GM19455 (cell line): ENCODE measurements around the gene TLR3.

Experiments used
- ATAC-seq: cut with Tn5 transposase; IDR thresholded peaks from one replicate; pipeline ENCODE4 v1.9.1; 2021; ENCODE audit not compliant: unreplicated experiment

TLR3 gene

DNA sequence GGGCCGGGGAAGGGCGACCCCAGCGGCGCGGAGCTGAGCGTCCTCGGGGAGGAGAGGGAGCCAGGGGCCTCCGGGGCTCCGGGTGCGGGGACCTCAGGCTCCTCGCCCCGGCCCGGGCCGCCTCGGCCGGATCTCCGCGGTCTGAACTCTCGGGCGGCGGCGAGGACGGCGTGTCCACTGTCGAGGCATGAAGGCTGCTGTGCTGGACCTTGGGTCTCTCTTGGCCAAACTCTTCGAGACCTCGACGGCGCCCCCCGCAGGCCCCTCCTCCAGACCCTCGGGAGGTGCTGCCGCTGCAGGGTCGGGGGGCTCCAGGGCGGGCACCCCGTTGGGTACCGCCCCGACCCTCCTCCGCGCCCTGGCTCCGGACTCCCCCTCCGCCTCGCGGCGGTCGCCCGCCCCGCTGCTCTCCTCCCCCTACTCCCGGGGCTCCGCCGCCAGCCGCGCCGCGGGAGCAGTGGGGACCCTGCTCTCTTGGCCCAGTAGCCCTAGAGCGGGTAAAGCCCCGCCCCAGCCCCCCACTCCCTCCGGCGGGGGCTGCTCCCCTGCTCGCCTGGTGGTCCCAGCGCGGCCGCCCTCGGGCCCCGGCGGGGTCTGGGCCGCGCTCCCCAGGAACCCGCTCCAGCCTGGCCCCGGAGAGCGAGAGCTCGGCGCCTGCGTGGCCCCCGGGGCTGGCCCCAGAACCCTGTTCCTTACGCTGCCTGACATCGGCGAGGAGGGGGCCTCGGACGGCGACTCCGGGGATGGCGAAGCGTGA is 36.1 kb downstream of the TLR3 start:
- peak; percentile 42 for ATAC-seq

GRCh38 chr4:186105647-186106321 is 36.8 kb downstream of the TLR3 start:
- no peak for ATAC-seq

DNA sequence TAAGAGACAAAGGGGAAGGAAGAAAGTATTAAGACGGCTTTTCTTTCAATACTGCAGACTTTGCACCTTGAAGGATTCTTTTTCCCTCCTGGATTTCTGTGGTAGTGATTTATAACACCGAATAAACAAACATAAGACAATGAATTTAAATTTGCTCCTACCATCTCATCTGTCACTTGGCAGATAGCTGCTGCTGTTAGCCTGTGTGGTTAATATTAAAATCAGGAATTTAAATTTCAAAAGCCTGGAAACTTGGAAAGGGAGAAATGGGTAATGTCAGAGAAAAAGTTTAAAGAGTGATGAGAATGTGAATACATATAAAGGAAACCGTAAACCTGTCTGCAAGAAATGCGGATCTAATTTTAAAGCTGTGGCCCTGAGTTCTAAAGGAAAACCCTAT is 39.0 kb downstream of the TLR3 start:
- no peak for ATAC-seq

- ATAC-seq: no peak
Measured at GRCh38 chr4:186108391-186108790, 39.4 kb downstream of the TLR3 start.

DNA sequence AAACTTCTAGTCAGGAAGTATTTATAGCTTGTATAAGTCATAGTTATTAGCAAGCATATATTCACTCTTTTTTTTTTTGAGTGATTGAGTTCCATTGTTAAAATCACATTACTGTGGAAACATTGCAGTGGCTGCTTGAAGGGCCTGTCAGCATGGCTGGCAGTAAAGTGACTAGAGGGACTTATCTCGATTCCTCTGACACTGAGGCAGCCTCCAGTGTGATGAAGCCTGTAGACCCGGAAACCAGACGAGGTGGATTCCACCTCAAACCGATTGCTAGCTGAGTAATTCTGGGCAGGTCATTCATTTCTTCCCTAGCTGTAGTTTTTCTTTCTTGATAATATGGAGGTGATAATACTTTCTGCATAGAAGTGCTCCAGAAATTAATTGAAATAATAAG is 40.3 kb downstream of the TLR3 start:
- ATAC-seq: no peak

DNA sequence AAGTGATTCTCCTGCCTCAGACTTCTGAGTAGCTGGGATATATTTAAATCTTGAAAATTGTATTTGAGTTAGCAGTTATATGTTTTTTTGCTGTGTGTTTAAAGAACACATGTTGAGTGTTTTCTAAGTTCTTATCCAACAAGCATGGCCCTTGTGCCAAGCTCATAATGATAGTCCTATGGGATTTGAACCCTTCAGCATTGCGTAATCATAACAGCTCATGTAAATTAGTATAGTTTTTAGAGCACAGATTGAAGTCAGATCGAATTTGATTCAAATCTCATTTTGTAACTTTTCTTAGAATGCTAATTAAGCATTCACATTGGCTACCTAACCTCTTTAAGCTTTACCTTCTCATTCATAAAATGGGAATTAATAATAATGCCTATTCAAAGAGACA is 47.7 kb downstream of the TLR3 start:
- ATAC-seq: no peak

GRCh38 chr4:186118582-186118981 is 49.6 kb downstream of the TLR3 start:
- ATAC-seq: no peak

GRCh38 chr4:186121057-186121456 is 52.1 kb downstream of the TLR3 start:
- ATAC-seq: no peak

DNA sequence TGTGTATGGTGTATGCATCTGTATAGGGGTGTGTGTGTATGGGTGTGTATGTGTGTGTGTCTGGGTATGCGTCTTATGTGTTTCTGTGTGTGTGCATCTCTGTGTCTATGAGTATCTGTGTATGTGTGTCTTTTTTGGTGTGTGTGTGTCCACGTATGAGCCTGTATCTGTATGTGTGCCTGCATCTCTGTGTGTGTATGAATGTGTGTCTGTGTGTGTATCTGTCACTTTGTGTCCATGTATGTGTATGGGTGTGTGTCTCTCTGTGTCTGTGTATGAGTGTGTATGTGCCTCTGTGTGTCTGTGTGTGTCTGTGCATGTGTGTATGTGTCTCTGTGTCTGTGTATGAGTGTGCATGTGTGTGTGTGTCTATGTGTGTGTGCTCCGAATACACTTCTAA is 59.9 kb downstream of the TLR3 start:
- no peak for ATAC-seq

DNA sequence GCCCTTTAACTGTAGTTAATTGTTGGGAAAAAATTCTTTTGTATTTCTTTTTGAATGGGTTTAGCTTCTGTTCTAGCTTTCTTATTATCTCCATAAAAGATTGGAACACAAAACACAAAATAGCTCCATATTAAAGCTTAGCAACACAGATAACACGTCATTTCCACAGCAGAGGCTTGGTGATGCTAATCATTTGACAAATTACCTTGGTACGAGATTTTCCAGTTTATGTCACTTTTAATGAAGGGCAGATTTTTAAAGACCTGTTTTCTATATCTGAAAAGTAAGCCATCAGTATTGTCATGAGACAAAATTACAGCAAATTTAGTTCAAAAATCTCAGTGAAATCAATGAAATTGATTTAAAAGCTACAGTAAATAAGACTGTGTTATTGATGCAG is 63.0 kb downstream of the TLR3 start:
- ATAC-seq: no peak

DNA sequence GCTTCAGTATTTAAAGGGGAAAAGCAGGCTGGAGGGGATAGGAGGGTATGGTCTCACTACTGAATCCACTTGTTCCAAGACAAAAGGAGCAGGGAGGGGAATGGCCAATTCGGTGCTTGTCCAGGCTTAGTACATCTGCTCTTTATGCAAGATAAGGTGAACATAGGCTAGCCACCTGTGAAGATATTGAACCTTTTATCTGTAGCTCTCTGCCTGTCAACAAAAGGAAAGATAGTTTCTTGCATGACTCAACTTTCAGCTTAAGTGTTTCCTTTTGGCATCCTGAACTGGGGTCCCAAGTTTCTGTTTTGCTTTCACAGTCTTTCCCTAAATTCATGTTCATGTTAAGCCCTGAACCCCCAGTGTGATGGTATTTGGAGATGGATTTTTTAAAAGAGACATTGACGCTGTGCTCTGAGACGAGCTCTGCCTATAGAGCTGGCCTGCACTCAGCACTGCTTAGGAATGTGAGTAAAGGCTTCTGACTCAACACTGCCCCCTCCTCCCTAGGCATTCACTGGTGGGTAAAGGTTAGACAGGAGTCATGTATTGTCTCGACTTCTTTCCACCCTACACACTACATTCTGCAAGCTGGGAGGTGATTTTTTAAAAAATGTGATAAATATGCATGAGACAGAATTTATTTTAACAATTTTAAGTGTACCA is 63.8 kb downstream of the TLR3 start:
- ATAC-seq: no peak

DNA sequence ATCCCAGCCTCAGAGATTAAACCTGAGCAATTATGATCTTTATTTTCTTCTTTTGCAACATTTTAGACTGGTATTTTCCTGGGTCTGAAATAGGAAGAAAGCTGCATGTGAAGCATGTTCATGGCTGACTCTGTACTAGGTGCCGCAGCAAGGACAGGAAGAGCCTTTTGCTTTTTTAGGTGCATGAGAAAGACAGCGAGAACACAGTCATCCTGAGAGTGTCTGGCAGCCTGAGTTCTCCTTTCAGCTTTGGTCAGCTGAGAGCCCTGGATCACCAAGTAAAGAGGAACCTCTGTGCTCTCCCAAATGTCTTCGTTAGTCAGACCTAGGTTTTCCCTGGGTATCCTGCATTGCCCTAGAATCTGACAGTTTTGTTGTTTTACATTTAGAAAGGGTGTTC is 65.3 kb downstream of the TLR3 start:
- ATAC-seq: peak; percentile 99

GRCh38 chr4:186134861-186135260 is 65.9 kb downstream of the TLR3 start:
- no peak for ATAC-seq

DNA sequence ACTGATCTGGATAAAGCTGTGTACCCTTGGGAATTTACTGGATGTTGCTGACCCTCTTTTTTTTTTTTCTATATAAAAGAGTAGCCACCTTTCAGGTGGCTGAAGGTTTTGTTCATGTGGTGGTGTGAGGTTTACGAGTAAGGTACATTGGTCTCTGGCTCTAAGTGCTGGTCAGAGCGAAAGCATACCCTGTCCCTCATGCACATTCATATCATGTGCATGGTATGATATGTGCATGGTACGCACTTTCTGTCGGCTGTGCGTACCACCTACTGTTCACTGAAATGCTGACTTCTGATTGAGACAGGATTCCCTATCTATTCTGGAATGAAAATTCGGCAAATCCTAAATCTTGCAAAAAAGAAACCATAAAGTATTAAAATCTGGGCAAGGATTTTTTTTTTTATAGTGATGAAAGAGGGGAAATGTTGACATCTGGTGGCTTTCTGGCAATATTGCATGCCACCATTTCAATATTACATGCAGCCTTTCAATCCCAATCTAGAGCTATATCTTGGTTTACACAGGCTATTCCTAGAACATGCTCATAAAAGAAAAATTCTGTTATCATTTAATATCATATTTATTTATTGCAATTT is 68.3 kb downstream of the TLR3 start:
- peak; percentile 40 for ATAC-seq
